HG03139 (cell line): ENCODE results near the gene DOCK4.
A peak's percentile ranks its signal among the peaks of the same experiment; 100 is the strongest.

Experiments used
- ATAC-seq: cut with Tn5 transposase; IDR thresholded peaks from one replicate; pipeline ENCODE4 v1.9.1; 2021; ENCODE audit not compliant: unreplicated experiment

The DOCK4 gene

GRCh38 chr7:111746950-111747349 is 459.2 kb downstream of the DOCK4 start:
- no peak for ATAC-seq

- no peak for ATAC-seq
These were observed 461.6 kb downstream of the DOCK4 start for GRCh38 chr7:111744501-111745155.

- ATAC-seq, result no peak
These were observed 462.9 kb downstream of the DOCK4 start for GRCh38 chr7:111743244-111743847.

GRCh38 chr7:111741811-111742240 is 464.4 kb downstream of the DOCK4 start:
- ATAC-seq, result peak; percentile 88

GRCh38 chr7:111740942-111741341 is 465.3 kb downstream of the DOCK4 start:
- no peak for ATAC-seq

GRCh38 chr7:111736552-111736874 is 469.7 kb downstream of the DOCK4 start:
- no peak for ATAC-seq

- ATAC-seq, result peak; percentile 72
These were observed 470.3 kb downstream of the DOCK4 start for GRCh38 chr7:111735661-111736551.

- ATAC-seq, result no peak
These were observed 471.1 kb downstream of the DOCK4 start for GRCh38 chr7:111734954-111735660.

GRCh38 chr7:111732923-111733322 is 473.3 kb downstream of the DOCK4 start:
- ATAC-seq, result no peak

- peak; percentile 67 for ATAC-seq
These were observed 475.5 kb downstream of the DOCK4 start for GRCh38 chr7:111730476-111731300.

GRCh38 chr7:111730057-111730456 is 476.1 kb downstream of the DOCK4 start:
- no peak for ATAC-seq

- no peak for ATAC-seq
These were observed 476.7 kb downstream of the DOCK4 start for GRCh38 chr7:111729483-111729882.

- no peak for ATAC-seq
These were observed 477.6 kb downstream of the DOCK4 start for GRCh38 chr7:111728635-111728995.

- ATAC-seq, result no peak
These were observed 478.1 kb downstream of the DOCK4 start for GRCh38 chr7:111727905-111728634.

- ATAC-seq, result no peak
These were observed 487.3 kb downstream of the DOCK4 start for GRCh38 chr7:111718886-111719285.

GRCh38 chr7:111711426-111712065 is 494.7 kb downstream of the DOCK4 start:
- no peak for ATAC-seq

GRCh38 chr7:111710839-111711380 is 495.3 kb downstream of the DOCK4 start:
- ATAC-seq, result no peak

GRCh38 chr7:111708072-111708471 is 498.1 kb downstream of the DOCK4 start:
- ATAC-seq, result no peak

- ATAC-seq, result no peak
These were observed 500.4 kb downstream of the DOCK4 start for GRCh38 chr7:111705807-111706206.
